ENCODE data around the gene PALS1. TPM values are rescaled to one million over a fixed set of nuclear protein-coding genes. Genes with fewer than 3 reads are reported as not detected.

The PALS1 gene
- 10.2 to 21.7 TPM (median 16.8 TPM) in 5 replicates for total RNA-seq (2022; extraction: Qiagen RNA extraction; ENCODE audit: low read depth)

GRCh38 chr14:67241411-67242167 lies at the start of gene PALS1:
Gene PALS1, plus strand, starts transcription at chr14:67241435. Its CDS starts 37,736 bp downstream, at chr14:67279171.

Other genes starting within 250 kb of the PALS1 start
- gene GARIN2, start 52.0 kb upstream of the PALS1 start, total RNA-seq (2022; extraction: Qiagen RNA extraction; ENCODE audit: low read depth) = 0.12 TPM in 1 of 5 replicates, not detected in the others
- gene ATP6V1D, start 118.4 kb downstream of the PALS1 start, total RNA-seq (2022; extraction: Qiagen RNA extraction; ENCODE audit: low read depth) = 74.1 to 132 TPM (median 76.2 TPM) in 5 replicates
- 231 to 393 TPM (median 251 TPM) in 5 replicates for gene EIF2S1, start 118.9 kb downstream of the PALS1 start, total RNA-seq (2022; extraction: Qiagen RNA extraction; ENCODE audit: low read depth)
- gene PLEK2, start 170.7 kb downstream of the PALS1 start, total RNA-seq (2022; extraction: Qiagen RNA extraction; ENCODE audit: low read depth) = 18.2 to 25.9 TPM (median 20.9 TPM) in 5 replicates
- 0.15 to 0.24 TPM (median 0.18 TPM) in 5 replicates for gene TMEM229B, start 247.3 kb downstream of the PALS1 start, total RNA-seq (2022; extraction: Qiagen RNA extraction; ENCODE audit: low read depth)